ENCODE results near the gene ANKZF1.
"Not testable (repeated sequence)": the region's sequence is repeated elsewhere in the genome, so short reads cannot be mapped to it uniquely, and the experiment has no call there.

The ANKZF1 gene

GRCh38 chr2:219249203-219249980 lies 19.8 kb downstream of the ANKZF1 start:
- no peaks in the 10 kb centered on the region for H3K9me3 ChIP-seq (ENCODE audit: control insufficient read depth, insufficient read depth, low read length)
- no CpG with 5 or more reads among the region's 7 CpGs for WGBS (ENCODE audit: insufficient coverage, insufficient read length)
- peaks cover 7% of the 10 kb centered on the region for H3K4me1 ChIP-seq (ENCODE audit: control insufficient read depth, insufficient read depth, low read length)
- no peak overlapping the region for H3K27ac ChIP-seq (ENCODE audit: low read length)
- H3K27me3 ChIP-seq (ENCODE audit: control insufficient read depth, insufficient read depth, low read length): peaks cover under 1% of the 10 kb centered on the region; the same call in 1 of the 2 replicates
- no peak overlapping the region for H3K4me3 ChIP-seq (ENCODE audit: low read length)
- no peak for DNase-seq (ENCODE audit: low read depth, low spot score)
- H3K36me3 ChIP-seq (ENCODE audit: control insufficient read depth, insufficient read depth, low read length): peaks cover 4% of the 10 kb centered on the region

- DNase-seq (ENCODE audit: low read depth, low spot score): no peak
- Histone ChIP-seq H3K9me3 (ENCODE audit: control insufficient read depth, insufficient read depth, low read length) (no peaks in the 10 kb centered on the region), H3K27me3 (ENCODE audit: control insufficient read depth, insufficient read depth, low read length) (peaks cover 9% of the 10 kb centered on the region), H3K4me1 (ENCODE audit: control insufficient read depth, insufficient read depth, low read length) (peaks cover 9% of the 10 kb centered on the region), H3K36me3 (ENCODE audit: control insufficient read depth, insufficient read depth, low read length) (peaks cover 4% of the 10 kb centered on the region), H3K27ac (ENCODE audit: low read length) (no peak overlapping the region), H3K4me3 (ENCODE audit: low read length) (no peak overlapping the region)
- WGBS (ENCODE audit: insufficient coverage, insufficient read length): no CpG with 5 or more reads among the region's 22 CpGs
Measured at GRCh38 chr2:219250049-219250781, 20.6 kb downstream of the ANKZF1 start.

GRCh38 chr2:219251656-219252055 lies 22.1 kb downstream of the ANKZF1 start:
- peaks cover 7% of the 10 kb centered on the region for H3K4me1 ChIP-seq (ENCODE audit: control insufficient read depth, insufficient read depth, low read length)
- H3K27ac ChIP-seq (ENCODE audit: low read length): no peak overlapping the region
- H3K9me3 ChIP-seq (ENCODE audit: control insufficient read depth, insufficient read depth, low read length): no peaks in the 10 kb centered on the region
- H3K36me3 ChIP-seq (ENCODE audit: control insufficient read depth, insufficient read depth, low read length): peaks cover 4% of the 10 kb centered on the region
- no peak overlapping the region for H3K4me3 ChIP-seq (ENCODE audit: low read length)
- no CpG with 5 or more reads among the region's 6 CpGs for WGBS (ENCODE audit: insufficient coverage, insufficient read length)
- peaks cover 17% of the 10 kb centered on the region for H3K27me3 ChIP-seq (ENCODE audit: control insufficient read depth, insufficient read depth, low read length)
- no peak for DNase-seq (ENCODE audit: low read depth, low spot score)

GRCh38 chr2:219252084-219252483 lies 22.5 kb downstream of the ANKZF1 start:
- Histone ChIP-seq H3K36me3 (ENCODE audit: control insufficient read depth, insufficient read depth, low read length) (peaks cover 4% of the 10 kb centered on the region), H3K4me3 (ENCODE audit: low read length) (no peak overlapping the region; the same call in 1 of the 2 replicates), H3K4me1 (ENCODE audit: control insufficient read depth, insufficient read depth, low read length) (peaks cover 7% of the 10 kb centered on the region), H3K9me3 (ENCODE audit: control insufficient read depth, insufficient read depth, low read length) (no peaks in the 10 kb centered on the region), H3K27ac (ENCODE audit: low read length) (no peak overlapping the region), H3K27me3 (ENCODE audit: control insufficient read depth, insufficient read depth, low read length) (peaks cover 17% of the 10 kb centered on the region)
- DNase-seq (ENCODE audit: low read depth, low spot score): no peak
- no CpG with 5 or more reads among the region's 5 CpGs for WGBS (ENCODE audit: insufficient coverage, insufficient read length)

- H3K9me3 ChIP-seq (ENCODE audit: control insufficient read depth, insufficient read depth, low read length): no peaks in the 10 kb centered on the region
- WGBS (ENCODE audit: insufficient coverage, insufficient read length): no CpG with 5 or more reads among the region's 9 CpGs
- H3K27ac ChIP-seq (ENCODE audit: low read length): no peak overlapping the region
- peaks cover 7% of the 10 kb centered on the region for H3K4me1 ChIP-seq (ENCODE audit: control insufficient read depth, insufficient read depth, low read length)
- peaks cover 17% of the 10 kb centered on the region for H3K27me3 ChIP-seq (ENCODE audit: control insufficient read depth, insufficient read depth, low read length)
- peaks cover 4% of the 10 kb centered on the region for H3K36me3 ChIP-seq (ENCODE audit: control insufficient read depth, insufficient read depth, low read length)
- DNase-seq (ENCODE audit: low read depth, low spot score): no peak
- H3K4me3 ChIP-seq (ENCODE audit: low read length): peak overlapping the region; percentile 13; the same call in 1 of the 2 replicates
Measured at GRCh38 chr2:219252570-219252899, 22.9 kb downstream of the ANKZF1 start.

GRCh38 chr2:219252900-219253752 lies 23.5 kb downstream of the ANKZF1 start, which contains the start of gene TUBA4B:
Gene TUBA4B, plus strand, starts transcription at chr2:219253243. Its CDS starts 165 bp downstream, at chr2:219253408.
- Histone ChIP-seq H3K4me1 (ENCODE audit: control insufficient read depth, insufficient read depth, low read length) (peaks cover 7% of the 10 kb centered on the region), H3K9me3 (ENCODE audit: control insufficient read depth, insufficient read depth, low read length) (no peaks in the 10 kb centered on the region), H3K27ac (ENCODE audit: low read length) (no peak within 1 kb of the TSS), H3K4me3 (ENCODE audit: low read length) (peak within 1 kb of the TSS; percentile 43; the same call in 1 of the 2 replicates), H3K36me3 (ENCODE audit: control insufficient read depth, insufficient read depth, low read length) (peaks cover 4% of the 10 kb centered on the region), H3K27me3 (ENCODE audit: control insufficient read depth, insufficient read depth, low read length) (peaks cover 17% of the 10 kb centered on the region)
- DNase-seq (ENCODE audit: low read depth, low spot score): no peak
- WGBS (ENCODE audit: insufficient coverage, insufficient read length): no CpG with 5 or more reads among the region's 49 CpGs

GRCh38 chr2:219253753-219254589 lies 24.4 kb downstream of the ANKZF1 start, which contains the start of gene TUBA4A:
Gene TUBA4A, minus strand, starts transcription at chr2:219253918. Its CDS starts 60 bp downstream, at chr2:219253858.
- Histone ChIP-seq H3K27me3 (ENCODE audit: control insufficient read depth, insufficient read depth, low read length) (peaks cover 17% of the 10 kb centered on the region), H3K4me1 (ENCODE audit: control insufficient read depth, insufficient read depth, low read length) (peaks cover 7% of the 10 kb centered on the region), H3K27ac (ENCODE audit: low read length) (no peak within 1 kb of the TSS), H3K9me3 (ENCODE audit: control insufficient read depth, insufficient read depth, low read length) (no peaks in the 10 kb centered on the region), H3K36me3 (ENCODE audit: control insufficient read depth, insufficient read depth, low read length) (peaks cover 4% of the 10 kb centered on the region), H3K4me3 (ENCODE audit: low read length) (peak within 1 kb of the TSS; percentile 43; the same call in 1 of the 2 replicates)
- WGBS (ENCODE audit: insufficient coverage, insufficient read length): no CpG with 5 or more reads among the region's 76 CpGs
- no peak for DNase-seq (ENCODE audit: low read depth, low spot score)

- H3K27ac ChIP-seq (ENCODE audit: low read length): no peak overlapping the region
- H3K27me3 ChIP-seq (ENCODE audit: control insufficient read depth, insufficient read depth, low read length): peaks cover 17% of the 10 kb centered on the region
- no CpG with 5 or more reads among the region's 12 CpGs for WGBS (ENCODE audit: insufficient coverage, insufficient read length)
Measured at GRCh38 chr2:219254590-219255201, 25.1 kb downstream of the ANKZF1 start.

GRCh38 chr2:219258942-219259341 lies 29.3 kb downstream of the ANKZF1 start:
- H3K36me3 ChIP-seq (ENCODE audit: control insufficient read depth, insufficient read depth, low read length); DNase-seq (ENCODE audit: low read depth, low spot score); H3K27ac ChIP-seq (ENCODE audit: low read length); H3K4me1 ChIP-seq (ENCODE audit: control insufficient read depth, insufficient read depth, low read length); H3K9me3 ChIP-seq (ENCODE audit: control insufficient read depth, insufficient read depth, low read length); H3K4me3 ChIP-seq (ENCODE audit: low read length): not testable (repeated sequence)
- H3K27me3 ChIP-seq (ENCODE audit: control insufficient read depth, insufficient read depth, low read length): peaks cover 17% of the 10 kb centered on the region
- WGBS (ENCODE audit: insufficient coverage, insufficient read length): no CpG with 5 or more reads among the region's 10 CpGs

More at GRCh38 chr2:219254590-219255201, 25.1 kb downstream of the ANKZF1 start:
- Histone ChIP-seq H3K4me1 (ENCODE audit: control insufficient read depth, insufficient read depth, low read length) (peaks cover 7% of the 10 kb centered on the region), H3K36me3 (ENCODE audit: control insufficient read depth, insufficient read depth, low read length) (peaks cover 4% of the 10 kb centered on the region), H3K4me3 (ENCODE audit: low read length) (peak overlapping the region; percentile 43; the same call in 1 of the 2 replicates), H3K9me3 (ENCODE audit: control insufficient read depth, insufficient read depth, low read length) (no peaks in the 10 kb centered on the region)
- no peak for DNase-seq (ENCODE audit: low read depth, low spot score)

Measured in iPS DF 6.9 (cell line).